IPS-18c (cell line): ENCODE measurements around the gene EFL1.
"Not testable (repeated sequence)": the region's sequence is repeated elsewhere in the genome, so short reads cannot be mapped to it uniquely, and the experiment has no call there.

Experiments
- H3K4me3 ChIP-seq: 2 replicates; pipeline ENCODE4 v1.7.0; 2013; ENCODE audit warnings: low read depth, mild to moderate bottlenecking, low read length, moderate library complexity; ENCODE audit not compliant: insufficient read depth
- H3K9me3 ChIP-seq: one replicate; pipeline ENCODE4 v1.6.1; 2013; ENCODE audit warnings: mild to moderate bottlenecking, low read length, moderate library complexity; ENCODE audit not compliant: control insufficient read depth, insufficient read depth

Gene EFL1

GRCh38 chr15:82262422-82263026 lies at the start of gene EFL1, which contains the start of gene SAXO2:
Gene EFL1 (minus strand): TSS chr15:82262734. CDS start chr15:82261778, 956 bp downstream.
Gene SAXO2 (plus strand): TSS chr15:82262818. CDS start chr15:82262880, 62 bp downstream.
- H3K4me3 ChIP-seq, result peak within 1 kb of the TSS; percentile 94
- no peaks in the 10 kb centered on the region for H3K9me3 ChIP-seq

- H3K4me3 ChIP-seq, H3K9me3 ChIP-seq: not testable (repeated sequence)
Observed at GRCh38 chr15:82311321-82311720, 48.8 kb upstream of the EFL1 start.

DNA sequence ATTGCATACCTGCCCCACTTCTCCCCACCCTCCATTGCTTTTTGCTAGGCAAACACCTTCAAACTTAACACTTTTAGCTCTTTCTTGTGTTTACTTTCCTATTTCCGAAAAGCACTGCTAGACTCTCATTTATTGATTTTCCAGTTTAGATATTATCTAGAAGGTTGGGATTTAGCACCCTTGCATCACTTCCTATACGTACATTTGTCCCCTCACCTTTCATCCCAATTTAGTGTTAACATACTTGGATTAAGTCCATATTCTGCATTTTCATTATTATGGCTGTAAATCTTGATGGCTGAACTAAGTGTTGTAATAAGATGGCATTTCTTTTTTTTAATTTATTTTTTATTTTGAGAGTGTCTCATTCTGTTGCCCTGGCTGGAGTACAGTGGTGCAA lies 47.3 kb upstream of the EFL1 start:
- H3K4me3 ChIP-seq, result no peak overlapping the region
- H3K9me3 ChIP-seq, result peaks cover 2% of the 10 kb centered on the region

- no peaks in the 10 kb centered on the region for H3K9me3 ChIP-seq
- H3K4me3 ChIP-seq, result no peak overlapping the region
Observed at GRCh38 chr15:82307714-82308081, 45.2 kb upstream of the EFL1 start.

- H3K4me3 ChIP-seq, result no peak overlapping the region
Observed at GRCh38 chr15:82306791-82307713, 44.5 kb upstream of the EFL1 start.

GRCh38 chr15:82305621-82306048 lies 43.1 kb upstream of the EFL1 start:
- Histone ChIP-seq H3K9me3 (no peaks in the 10 kb centered on the region), H3K4me3 (no peak overlapping the region; the same call in 1 of the 2 replicates)

More at GRCh38 chr15:82306791-82307713, 44.5 kb upstream of the EFL1 start:
- no peaks in the 10 kb centered on the region for H3K9me3 ChIP-seq

- Histone ChIP-seq H3K9me3 (no peaks in the 10 kb centered on the region), H3K4me3 (no peak overlapping the region)
Observed at GRCh38 chr15:82304778-82305090, 42.2 kb upstream of the EFL1 start.

DNA sequence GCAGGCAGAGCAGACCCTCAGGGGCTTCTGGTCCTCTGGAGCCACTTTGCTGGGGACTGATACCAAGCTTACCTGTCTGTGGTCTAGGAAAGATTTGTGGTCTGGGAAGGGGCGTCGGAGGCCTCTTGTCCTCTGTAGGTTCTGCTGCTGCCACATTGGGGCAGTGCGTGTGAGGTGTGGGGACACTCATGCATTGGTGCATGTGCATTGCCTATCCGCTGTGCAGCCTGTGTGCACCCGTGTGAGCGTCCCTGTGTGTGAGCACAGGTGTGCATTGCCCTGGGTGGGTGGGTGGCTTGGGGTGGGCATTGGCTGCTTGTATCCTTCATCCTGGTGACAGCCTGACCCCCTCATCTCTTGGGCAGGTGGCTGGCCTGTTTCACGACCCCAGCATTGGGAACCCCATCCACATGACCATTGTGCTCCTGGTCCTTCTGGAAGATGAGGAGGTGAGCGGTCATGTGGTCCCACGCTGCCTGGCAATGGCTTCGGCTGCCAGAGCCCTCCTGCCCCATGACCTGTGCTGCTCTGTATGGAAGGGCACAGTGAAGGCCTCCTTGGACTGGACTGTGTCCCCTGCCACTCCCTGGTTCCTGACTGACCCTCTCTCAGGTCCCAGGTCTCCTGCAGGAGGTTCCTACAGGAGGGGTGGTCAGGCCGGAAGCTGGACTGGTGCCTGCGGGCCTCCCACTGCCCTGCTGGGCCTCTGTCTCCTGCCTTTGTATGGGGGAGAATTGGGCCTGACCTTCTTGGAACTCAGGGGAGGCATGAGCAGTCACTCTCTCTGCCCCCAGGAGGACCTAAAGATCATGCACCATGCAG lies 41.6 kb upstream of the EFL1 start:
- Histone ChIP-seq H3K9me3 (no peaks in the 10 kb centered on the region), H3K4me3 (no peak overlapping the region)

- no peak overlapping the region for H3K4me3 ChIP-seq
- H3K9me3 ChIP-seq, result no peaks in the 10 kb centered on the region
Observed at GRCh38 chr15:82301296-82302016, 38.9 kb upstream of the EFL1 start.

- Histone ChIP-seq H3K4me3 (no peak overlapping the region), H3K9me3 (no peaks in the 10 kb centered on the region)
Observed at GRCh38 chr15:82300883-82301282, 38.3 kb upstream of the EFL1 start.

DNA sequence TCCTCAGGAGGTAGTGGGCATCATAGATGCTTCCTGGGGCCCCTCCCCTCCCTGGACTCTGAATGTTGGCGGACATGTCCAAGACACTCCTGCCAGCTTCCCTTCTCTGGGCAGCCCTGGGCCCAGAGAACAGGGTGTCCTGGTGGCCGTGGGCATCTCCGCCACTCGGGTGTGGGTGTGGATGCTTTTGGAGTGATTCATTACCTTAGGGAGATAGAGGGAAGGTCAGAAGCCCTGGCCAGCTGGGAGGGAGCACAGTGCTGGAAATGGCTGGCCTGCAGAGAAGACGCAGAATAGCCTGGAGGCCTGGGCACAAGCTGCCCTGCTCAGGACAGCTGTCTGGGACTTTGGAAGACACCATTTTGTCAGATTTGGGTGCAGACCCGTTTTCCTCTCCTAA lies 37.8 kb upstream of the EFL1 start:
- not testable (repeated sequence) for H3K4me3 ChIP-seq, H3K9me3 ChIP-seq

DNA sequence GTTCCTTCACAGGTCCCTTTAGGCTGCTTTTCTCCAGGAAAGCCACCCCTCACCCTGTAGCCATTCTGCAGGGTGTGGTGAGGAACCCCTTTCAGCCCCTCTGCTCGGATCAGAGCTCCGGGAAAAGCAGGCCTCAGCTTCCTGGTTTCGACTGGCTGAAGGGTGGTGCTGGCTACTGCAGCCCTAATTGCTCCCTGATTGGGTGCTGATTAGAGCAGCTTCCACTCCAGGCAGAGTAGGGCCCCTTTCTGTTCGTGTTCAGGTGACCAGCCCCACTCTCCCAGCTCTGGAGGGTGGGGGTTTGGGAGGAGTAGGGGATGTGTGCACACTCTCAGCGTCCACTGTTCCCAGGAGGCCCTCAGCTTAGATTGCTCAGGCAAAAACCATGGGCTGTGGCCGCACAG lies 37.0 kb upstream of the EFL1 start:
- not testable (repeated sequence) for H3K4me3 ChIP-seq, H3K9me3 ChIP-seq

DNA sequence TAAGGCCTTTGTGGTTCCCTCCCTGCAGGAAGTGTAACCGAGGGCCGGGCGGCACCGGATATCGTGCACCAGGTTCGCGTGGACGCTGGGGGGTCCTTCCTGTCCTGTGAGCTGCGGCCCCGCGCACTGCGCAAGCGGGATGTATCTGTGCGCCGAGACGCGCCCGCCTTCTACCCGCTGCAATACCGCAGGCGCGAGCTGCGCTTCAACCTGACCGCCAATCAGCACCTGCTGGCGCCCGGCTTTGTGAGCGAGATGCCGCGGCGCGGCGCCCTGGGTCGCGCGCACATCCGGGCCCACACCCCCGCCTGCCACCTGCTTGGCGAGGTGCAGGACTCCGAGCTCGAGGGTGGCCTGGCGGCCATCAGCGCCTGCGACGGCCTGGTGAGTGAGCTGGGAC lies 36.0 kb upstream of the EFL1 start:
- H3K9me3 ChIP-seq, result peaks cover 4% of the 10 kb centered on the region
- H3K4me3 ChIP-seq, result no peak overlapping the region

DNA sequence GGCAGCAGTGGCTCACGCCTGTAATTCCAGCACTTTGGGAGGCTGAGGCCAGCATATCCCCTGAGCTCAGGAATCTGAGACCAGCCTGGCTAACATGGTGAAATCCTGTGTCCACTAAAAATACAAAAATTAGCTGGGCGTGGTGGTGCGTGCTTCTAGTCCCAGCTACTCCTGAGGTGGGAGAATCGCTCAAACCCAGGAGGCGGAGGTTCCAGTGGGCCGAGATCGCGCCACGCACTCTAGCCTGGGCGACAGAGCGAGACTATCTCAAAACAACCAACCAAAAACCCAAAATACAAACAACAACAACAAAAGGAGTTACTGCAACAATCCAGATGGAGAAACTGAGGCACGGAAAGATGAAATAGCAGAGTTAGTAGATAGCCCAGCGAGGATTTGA lies 35.5 kb upstream of the EFL1 start:
- H3K4me3 ChIP-seq, result no peak overlapping the region
- peaks cover 4% of the 10 kb centered on the region for H3K9me3 ChIP-seq

GRCh38 chr15:82297546-82297945 lies 35.0 kb upstream of the EFL1 start:
- no peak overlapping the region for H3K4me3 ChIP-seq
- H3K9me3 ChIP-seq, result peaks cover 4% of the 10 kb centered on the region

DNA sequence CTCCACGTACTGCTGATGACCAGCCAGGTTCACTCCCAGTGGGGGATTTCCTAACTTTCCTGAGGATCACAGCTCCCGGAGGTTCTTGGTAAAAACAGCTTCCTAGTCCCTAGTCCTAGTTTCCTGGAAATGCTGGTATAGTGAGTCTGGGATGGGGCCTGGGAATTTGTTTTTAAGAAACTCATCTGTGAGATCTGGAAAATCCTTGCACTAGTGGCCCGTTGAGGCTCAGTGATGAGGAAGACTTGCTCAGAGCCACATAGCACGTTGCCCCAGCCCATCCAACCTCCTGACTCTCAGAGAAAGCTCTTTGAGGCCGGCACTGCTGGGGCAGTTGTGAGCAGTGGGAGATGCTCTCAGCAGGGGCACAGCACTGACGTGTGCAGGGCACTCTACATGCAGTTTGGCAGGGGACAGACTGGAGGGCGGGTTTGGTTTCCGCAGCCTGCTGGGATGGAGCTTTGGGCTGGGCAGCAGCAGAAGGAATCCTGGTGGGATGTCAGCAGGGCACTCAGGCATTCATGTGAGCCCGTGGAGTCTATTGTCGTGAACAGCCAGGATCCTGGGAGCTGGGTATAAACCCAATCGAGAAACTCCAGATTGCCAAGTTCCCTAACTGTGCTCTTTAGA lies 31.6 kb upstream of the EFL1 start:
- Histone ChIP-seq H3K9me3 (peaks cover 4% of the 10 kb centered on the region), H3K4me3 (no peak overlapping the region)

- Histone ChIP-seq H3K9me3 (peaks cover 4% of the 10 kb centered on the region), H3K4me3 (no peak overlapping the region)
Observed at GRCh38 chr15:82292271-82292670, 29.7 kb upstream of the EFL1 start.
